ENCODE measurements around the gene SNPH.

The SNPH gene

DNA sequence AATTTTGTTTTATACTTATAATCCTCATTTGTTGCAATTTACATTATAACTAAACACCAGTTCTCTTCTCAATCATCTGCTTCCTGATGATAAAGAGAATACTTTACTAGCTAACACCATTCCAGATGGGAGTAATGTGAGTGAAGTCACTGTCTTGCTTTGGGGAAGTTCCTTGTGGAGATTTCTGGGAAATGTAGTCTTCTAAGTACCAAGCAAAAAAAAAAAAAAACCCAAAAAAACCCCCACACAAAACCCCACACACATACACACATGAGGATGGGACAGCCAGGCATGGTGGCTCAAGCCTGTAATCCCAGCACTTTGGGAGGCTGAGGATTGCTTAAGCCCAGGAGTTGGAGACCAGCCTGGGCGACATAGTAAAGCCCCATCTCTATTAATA lies 2.2 kb upstream of the SNPH start (continued):
- TF ChIP-seq, protein P1, sequence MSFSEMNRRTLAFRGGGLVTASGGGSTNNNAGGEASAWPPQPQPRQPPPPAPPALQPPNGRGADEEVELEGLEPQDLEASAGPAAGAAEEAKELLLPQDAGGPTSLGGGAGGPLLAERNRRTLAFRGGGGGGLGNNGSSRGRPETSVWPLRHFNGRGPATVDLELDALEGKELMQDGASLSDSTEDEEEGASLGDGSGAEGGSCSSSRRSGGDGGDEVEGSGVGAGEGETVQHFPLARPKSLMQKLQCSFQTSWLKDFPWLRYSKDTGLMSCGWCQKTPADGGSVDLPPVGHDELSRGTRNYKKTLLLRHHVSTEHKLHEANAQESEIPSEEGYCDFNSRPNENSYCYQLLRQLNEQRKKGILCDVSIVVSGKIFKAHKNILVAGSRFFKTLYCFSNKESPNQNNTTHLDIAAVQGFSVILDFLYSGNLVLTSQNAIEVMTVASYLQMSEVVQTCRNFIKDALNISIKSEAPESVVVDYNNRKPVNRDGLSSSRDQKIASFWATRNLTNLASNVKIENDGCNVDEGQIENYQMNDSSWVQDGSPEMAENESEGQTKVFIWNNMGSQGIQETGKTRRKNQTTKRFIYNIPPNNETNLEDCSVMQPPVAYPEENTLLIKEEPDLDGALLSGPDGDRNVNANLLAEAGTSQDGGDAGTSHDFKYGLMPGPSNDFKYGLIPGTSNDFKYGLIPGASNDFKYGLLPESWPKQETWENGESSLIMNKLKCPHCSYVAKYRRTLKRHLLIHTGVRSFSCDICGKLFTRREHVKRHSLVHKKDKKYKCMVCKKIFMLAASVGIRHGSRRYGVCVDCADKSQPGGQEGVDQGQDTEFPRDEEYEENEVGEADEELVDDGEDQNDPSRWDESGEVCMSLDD (tag by site-specific recombination; IDR thresholded peaks at IDR 0.05) = no peak
- TF ChIP-seq, protein P2, sequence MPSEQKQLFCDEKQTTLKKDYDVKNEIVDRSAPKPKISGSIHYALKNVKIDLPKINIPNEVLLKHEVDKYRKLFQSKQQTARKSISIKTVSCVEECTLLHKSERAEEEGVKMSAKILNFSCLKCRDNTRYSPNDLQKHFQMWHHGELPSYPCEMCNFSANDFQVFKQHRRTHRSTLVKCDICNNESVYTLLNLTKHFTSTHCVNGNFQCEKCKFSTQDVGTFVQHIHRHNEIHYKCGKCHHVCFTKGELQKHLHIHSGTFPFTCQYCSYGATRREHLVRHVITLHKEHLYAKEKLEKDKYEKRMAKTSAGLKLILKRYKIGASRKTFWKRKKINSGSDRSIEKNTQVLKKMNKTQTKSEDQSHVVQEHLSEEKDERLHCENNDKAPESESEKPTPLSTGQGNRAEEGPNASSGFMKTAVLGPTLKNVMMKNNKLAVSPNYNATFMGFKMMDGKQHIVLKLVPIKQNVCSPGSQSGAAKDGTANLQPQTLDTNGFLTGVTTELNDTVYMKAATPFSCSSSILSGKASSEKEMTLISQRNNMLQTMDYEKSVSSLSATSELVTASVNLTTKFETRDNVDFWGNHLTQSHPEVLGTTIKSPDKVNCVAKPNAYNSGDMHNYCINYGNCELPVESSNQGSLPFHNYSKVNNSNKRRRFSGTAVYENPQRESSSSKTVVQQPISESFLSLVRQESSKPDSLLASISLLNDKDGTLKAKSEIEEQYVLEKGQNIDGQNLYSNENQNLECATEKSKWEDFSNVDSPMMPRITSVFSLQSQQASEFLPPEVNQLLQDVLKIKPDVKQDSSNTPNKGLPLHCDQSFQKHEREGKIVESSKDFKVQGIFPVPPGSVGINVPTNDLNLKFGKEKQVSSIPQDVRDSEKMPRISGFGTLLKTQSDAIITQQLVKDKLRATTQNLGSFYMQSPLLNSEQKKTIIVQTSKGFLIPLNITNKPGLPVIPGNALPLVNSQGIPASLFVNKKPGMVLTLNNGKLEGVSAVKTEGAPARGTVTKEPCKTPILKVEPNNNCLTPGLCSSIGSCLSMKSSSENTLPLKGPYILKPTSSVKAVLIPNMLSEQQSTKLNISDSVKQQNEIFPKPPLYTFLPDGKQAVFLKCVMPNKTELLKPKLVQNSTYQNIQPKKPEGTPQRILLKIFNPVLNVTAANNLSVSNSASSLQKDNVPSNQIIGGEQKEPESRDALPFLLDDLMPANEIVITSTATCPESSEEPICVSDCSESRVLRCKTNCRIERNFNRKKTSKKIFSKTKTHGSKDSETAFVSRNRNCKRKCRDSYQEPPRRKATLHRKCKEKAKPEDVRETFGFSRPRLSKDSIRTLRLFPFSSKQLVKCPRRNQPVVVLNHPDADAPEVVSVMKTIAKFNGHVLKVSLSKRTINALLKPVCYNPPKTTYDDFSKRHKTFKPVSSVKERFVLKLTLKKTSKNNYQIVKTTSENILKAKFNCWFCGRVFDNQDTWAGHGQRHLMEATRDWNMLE (tag by site-specific recombination; conservative IDR thresholded peaks at IDR 0.05; ENCODE audit: low read depth) = no peak
- TF ChIP-seq, protein P3, sequence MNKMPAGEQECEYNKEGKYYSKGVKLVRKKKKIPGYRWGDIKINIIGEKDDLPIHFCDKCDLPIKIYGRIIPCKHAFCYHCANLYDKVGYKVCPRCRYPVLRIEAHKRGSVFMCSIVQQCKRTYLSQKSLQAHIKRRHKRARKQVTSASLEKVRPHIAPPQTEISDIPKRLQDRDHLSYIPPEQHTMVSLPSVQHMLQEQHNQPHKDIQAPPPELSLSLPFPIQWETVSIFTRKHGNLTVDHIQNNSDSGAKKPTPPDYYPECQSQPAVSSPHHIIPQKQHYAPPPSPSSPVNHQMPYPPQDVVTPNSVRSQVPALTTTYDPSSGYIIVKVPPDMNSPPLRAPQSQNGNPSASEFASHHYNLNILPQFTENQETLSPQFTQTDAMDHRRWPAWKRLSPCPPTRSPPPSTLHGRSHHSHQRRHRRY (tag by site-specific recombination; IDR thresholded peaks at IDR 0.05) = no peak
- TF ChIP-seq ZNF292 (tag by site-specific recombination; IDR thresholded peaks at IDR 0.05; ENCODE audit: borderline replicate concordance, low read depth) (no peak), ZNF214 (tag by site-specific recombination; IDR thresholded peaks at IDR 0.05; ENCODE audit: borderline replicate concordance) (no peak), SETDB1 (IDR thresholded peaks at IDR 0.05; ENCODE audit: insufficient read length, low read length) (no peak), ZNF677 (tag by site-specific recombination; IDR thresholded peaks at IDR 0.05) (no peak), ZBTB17 (tag by site-specific recombination; IDR thresholded peaks at IDR 0.05) (0 out of 2 replicates have a peak, but pooled peaks have one; percentile 18), ZNF335 (tag by site-specific recombination; conservative IDR thresholded peaks at IDR 0.05) (peak; percentile 82), ZNF521 (tag by site-specific recombination; IDR thresholded peaks at IDR 0.05) (no peak), ZNF707 (tag by site-specific recombination; IDR thresholded peaks at IDR 0.05) (no peak), ZNF433 (tag by site-specific recombination; IDR thresholded peaks at IDR 0.05; ENCODE audit: low read depth) (no peak), KLF8 (tag by site-specific recombination; IDR thresholded peaks at IDR 0.05) (no peak), ZNF585B (tag by site-specific recombination; IDR thresholded peaks at IDR 0.05) (no peak)
- TF ChIP-seq, protein P4, sequence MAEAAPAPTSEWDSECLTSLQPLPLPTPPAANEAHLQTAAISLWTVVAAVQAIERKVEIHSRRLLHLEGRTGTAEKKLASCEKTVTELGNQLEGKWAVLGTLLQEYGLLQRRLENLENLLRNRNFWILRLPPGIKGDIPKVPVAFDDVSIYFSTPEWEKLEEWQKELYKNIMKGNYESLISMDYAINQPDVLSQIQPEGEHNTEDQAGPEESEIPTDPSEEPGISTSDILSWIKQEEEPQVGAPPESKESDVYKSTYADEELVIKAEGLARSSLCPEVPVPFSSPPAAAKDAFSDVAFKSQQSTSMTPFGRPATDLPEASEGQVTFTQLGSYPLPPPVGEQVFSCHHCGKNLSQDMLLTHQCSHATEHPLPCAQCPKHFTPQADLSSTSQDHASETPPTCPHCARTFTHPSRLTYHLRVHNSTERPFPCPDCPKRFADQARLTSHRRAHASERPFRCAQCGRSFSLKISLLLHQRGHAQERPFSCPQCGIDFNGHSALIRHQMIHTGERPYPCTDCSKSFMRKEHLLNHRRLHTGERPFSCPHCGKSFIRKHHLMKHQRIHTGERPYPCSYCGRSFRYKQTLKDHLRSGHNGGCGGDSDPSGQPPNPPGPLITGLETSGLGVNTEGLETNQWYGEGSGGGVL (tag by site-specific recombination; IDR thresholded peaks at IDR 0.05) = no peak
- TF ChIP-seq, protein P5, sequence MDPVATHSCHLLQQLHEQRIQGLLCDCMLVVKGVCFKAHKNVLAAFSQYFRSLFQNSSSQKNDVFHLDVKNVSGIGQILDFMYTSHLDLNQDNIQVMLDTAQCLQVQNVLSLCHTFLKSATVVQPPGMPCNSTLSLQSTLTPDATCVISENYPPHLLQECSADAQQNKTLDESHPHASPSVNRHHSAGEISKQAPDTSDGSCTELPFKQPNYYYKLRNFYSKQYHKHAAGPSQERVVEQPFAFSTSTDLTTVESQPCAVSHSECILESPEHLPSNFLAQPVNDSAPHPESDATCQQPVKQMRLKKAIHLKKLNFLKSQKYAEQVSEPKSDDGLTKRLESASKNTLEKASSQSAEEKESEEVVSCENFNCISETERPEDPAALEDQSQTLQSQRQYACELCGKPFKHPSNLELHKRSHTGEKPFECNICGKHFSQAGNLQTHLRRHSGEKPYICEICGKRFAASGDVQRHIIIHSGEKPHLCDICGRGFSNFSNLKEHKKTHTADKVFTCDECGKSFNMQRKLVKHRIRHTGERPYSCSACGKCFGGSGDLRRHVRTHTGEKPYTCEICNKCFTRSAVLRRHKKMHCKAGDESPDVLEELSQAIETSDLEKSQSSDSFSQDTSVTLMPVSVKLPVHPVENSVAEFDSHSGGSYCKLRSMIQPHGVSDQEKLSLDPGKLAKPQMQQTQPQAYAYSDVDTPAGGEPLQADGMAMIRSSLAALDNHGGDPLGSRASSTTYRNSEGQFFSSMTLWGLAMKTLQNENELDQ (tag by site-specific recombination; IDR thresholded peaks at IDR 0.05; ENCODE audit: low read depth) = no peak
- TF ChIP-seq, protein P6, sequence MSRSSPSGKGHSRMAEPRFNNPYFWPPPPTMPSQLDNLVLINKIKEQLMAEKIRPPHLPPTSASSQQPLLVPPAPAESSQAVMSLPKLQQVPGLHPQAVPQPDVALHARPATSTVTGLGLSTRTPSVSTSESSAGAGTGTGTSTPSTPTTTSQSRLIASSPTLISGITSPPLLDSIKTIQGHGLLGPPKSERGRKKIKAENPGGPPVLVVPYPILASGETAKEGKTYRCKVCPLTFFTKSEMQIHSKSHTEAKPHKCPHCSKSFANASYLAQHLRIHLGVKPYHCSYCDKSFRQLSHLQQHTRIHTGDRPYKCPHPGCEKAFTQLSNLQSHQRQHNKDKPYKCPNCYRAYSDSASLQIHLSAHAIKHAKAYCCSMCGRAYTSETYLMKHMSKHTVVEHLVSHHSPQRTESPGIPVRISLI (tag by site-specific recombination; IDR thresholded peaks at IDR 0.05) = peak; percentile 79
- TF ChIP-seq, protein P7, sequence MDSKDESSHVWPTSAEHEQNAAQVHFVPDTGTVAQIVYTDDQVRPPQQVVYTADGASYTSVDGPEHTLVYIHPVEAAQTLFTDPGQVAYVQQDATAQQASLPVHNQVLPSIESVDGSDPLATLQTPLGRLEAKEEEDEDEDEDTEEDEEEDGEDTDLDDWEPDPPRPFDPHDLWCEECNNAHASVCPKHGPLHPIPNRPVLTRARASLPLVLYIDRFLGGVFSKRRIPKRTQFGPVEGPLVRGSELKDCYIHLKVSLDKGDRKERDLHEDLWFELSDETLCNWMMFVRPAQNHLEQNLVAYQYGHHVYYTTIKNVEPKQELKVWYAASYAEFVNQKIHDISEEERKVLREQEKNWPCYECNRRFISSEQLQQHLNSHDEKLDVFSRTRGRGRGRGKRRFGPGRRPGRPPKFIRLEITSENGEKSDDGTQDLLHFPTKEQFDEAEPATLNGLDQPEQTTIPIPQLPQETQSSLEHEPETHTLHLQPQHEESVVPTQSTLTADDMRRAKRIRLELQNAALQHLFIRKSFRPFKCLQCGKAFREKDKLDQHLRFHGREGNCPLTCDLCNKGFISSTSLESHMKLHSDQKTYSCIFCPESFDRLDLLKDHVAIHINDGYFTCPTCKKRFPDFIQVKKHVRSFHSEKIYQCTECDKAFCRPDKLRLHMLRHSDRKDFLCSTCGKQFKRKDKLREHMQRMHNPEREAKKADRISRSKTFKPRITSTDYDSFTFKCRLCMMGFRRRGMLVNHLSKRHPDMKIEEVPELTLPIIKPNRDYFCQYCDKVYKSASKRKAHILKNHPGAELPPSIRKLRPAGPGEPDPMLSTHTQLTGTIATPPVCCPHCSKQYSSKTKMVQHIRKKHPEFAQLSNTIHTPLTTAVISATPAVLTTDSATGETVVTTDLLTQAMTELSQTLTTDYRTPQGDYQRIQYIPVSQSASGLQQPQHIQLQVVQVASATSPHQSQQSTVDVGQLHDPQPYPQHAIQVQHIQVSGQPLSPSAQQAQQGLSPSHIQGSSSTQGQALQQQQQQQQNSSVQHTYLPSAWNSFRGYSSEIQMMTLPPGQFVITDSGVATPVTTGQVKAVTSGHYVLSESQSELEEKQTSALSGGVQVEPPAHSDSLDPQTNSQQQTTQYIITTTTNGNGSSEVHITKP (tag by site-specific recombination; IDR thresholded peaks at IDR 0.05) = peak; percentile 22; the same call in 1 of the 2 replicates
